Mesenchymal stem cell (in vitro differentiated cells and primary cell): ENCODE data around the gene TSC22D3.

Source experiments
- DNase-seq: peaks from one replicate; pipeline ENCODE4 v3.0.0-alpha.2; 2013
- H2AFZ ChIP-seq: one replicate; pipeline ENCODE4 v1.6.1; 2013; ENCODE audit warnings: low read depth, mild to moderate bottlenecking, control low read depth, inconsistent platforms, low read length, moderate library complexity
- H2AK5ac ChIP-seq: 2 replicates; pipeline ENCODE4 v1.6.1; 2013; ENCODE audit warnings: low read length, moderate library complexity, mild to moderate bottlenecking, inconsistent platforms; ENCODE audit not compliant: severe bottlenecking
- H2BK120ac ChIP-seq: one replicate; pipeline ENCODE4 v1.6.1; 2013; ENCODE audit warnings: low read depth, mild to moderate bottlenecking, inconsistent platforms, low read length, moderate library complexity
- H2BK12ac ChIP-seq, 2 experiments: one replicate each; pipeline ENCODE4 v1.6.1; 2013; ENCODE audit warnings: inconsistent platforms in 2 of 2, low read length in 2 of 2, mild to moderate bottlenecking in 2 of 2, moderate library complexity in 2 of 2, control low read depth in 1 of 2
- H2BK15ac ChIP-seq: one replicate; pipeline ENCODE4 v1.6.1; 2013; ENCODE audit warnings: mild to moderate bottlenecking, low read depth, inconsistent platforms; ENCODE audit not compliant: poor library complexity, severe bottlenecking
- H2BK5ac ChIP-seq: 2 replicates; pipeline ENCODE4 v1.6.1; 2013; ENCODE audit warnings: low read depth, mild to moderate bottlenecking, low read length, control low read depth, inconsistent platforms; ENCODE audit not compliant: poor library complexity, severe bottlenecking
- H3K14ac ChIP-seq, 2 experiments: one replicate each; pipeline ENCODE4 v1.6.1; 2013; ENCODE audit warnings: inconsistent platforms in 2 of 2, low read length in 2 of 2, control low read depth in 1 of 2, mild to moderate bottlenecking in 1 of 2, moderate library complexity in 1 of 2
- H3K18ac ChIP-seq, 2 experiments: one replicate each; pipeline ENCODE4 v1.6.1; 2013; ENCODE audit warnings: inconsistent platforms in 2 of 2, low read length in 2 of 2, control low read depth in 1 of 2, low read depth in 1 of 2, mild to moderate bottlenecking in 1 of 2
- H3K23ac ChIP-seq, 2 experiments: one replicate each; pipeline ENCODE4 v1.6.1; 2013; ENCODE audit warnings: inconsistent platforms in 2 of 2, low read length in 2 of 2, mild to moderate bottlenecking in 2 of 2, moderate library complexity in 2 of 2, control low read depth in 1 of 2
- H3K27ac ChIP-seq: 2 replicates; pipeline ENCODE4 v1.5.1; 2013; ENCODE audit warnings: mild to moderate bottlenecking, moderate library complexity, low read length, control low read depth, inconsistent platforms; ENCODE audit not compliant: poor library complexity, severe bottlenecking
- H3K27me3 ChIP-seq, 2 experiments: 2 replicates each; pipeline versions ENCODE4 v1.6.1 to v1.7.0; 2013; ENCODE audit warnings: low read length in 2 of 2, mild to moderate bottlenecking in 2 of 2, moderate library complexity in 2 of 2, control low read depth in 1 of 2, inconsistent platforms in 1 of 2; ENCODE audit not compliant: control insufficient read depth in 1 of 2, insufficient read depth in 1 of 2
- H3K36me3 ChIP-seq, 2 experiments: 2 replicates each; pipeline versions ENCODE4 v1.6.1 to v1.7.0; 2013; ENCODE audit warnings: low read length in 2 of 2, control low read depth in 1 of 2, inconsistent platforms in 1 of 2, low read depth in 1 of 2, mild to moderate bottlenecking in 1 of 2; ENCODE audit not compliant: insufficient read depth in 2 of 2, control insufficient read depth in 1 of 2
- H3K4ac ChIP-seq, 2 experiments: one replicate each; pipeline ENCODE4 v1.6.1; 2013; ENCODE audit warnings: inconsistent platforms in 2 of 2, low read length in 2 of 2, mild to moderate bottlenecking in 2 of 2, moderate library complexity in 2 of 2, control low read depth in 1 of 2, low read depth in 1 of 2
- H3K4me1 ChIP-seq: 2 replicates; pipeline ENCODE4 v1.6.1; 2013; ENCODE audit warnings: low read depth, low read length, control low read depth; ENCODE audit not compliant: control insufficient read depth, insufficient read depth
- H3K4me2 ChIP-seq: 2 replicates; pipeline ENCODE4 v1.6.1; 2013; ENCODE audit warnings: low read length, mild to moderate bottlenecking, inconsistent platforms; ENCODE audit not compliant: poor library complexity, severe bottlenecking
- H3K4me3 ChIP-seq, 2 experiments: 2 replicates each; pipeline versions ENCODE4 v1.5.1 to v1.7.0; 2013; ENCODE audit warnings: low read length in 2 of 2, mild to moderate bottlenecking in 2 of 2, control low read depth in 1 of 2, low read depth in 1 of 2; ENCODE audit not compliant: insufficient read depth in 1 of 2
- H3K79me1 ChIP-seq: replicated peaks from 2 replicates; pipeline ENCODE4 v1.6.1; 2013; ENCODE audit warnings: mild to moderate bottlenecking, control low read depth, low read length, inconsistent platforms; ENCODE audit not compliant: poor library complexity, severe bottlenecking
- H3K9ac ChIP-seq: 2 replicates; pipeline ENCODE4 v1.7.0; 2013; ENCODE audit warnings: mild to moderate bottlenecking, low read length, moderate library complexity
- H3K9me3 ChIP-seq: 2 replicates; pipeline ENCODE4 v1.7.0; 2013; ENCODE audit warnings: mild to moderate bottlenecking, low read length; ENCODE audit not compliant: control insufficient read depth
- H4K8ac ChIP-seq: one replicate; pipeline ENCODE4 v1.6.1; 2013; ENCODE audit warnings: inconsistent platforms, mild to moderate bottlenecking, low read length, moderate library complexity
- H4K91ac ChIP-seq: one replicate; pipeline ENCODE4 v1.6.1; 2013; ENCODE audit warnings: mild to moderate bottlenecking, low read length, inconsistent platforms
- WGBS: methylation state at CpG from one replicate; pipeline ENCODE4 v1.1.7; 2013; ENCODE audit warnings: mixed read lengths; 5-methylcytosine and 5-hydroxymethylcytosine counted together

The TSC22D3 gene

GRCh38 chrX:107677909-107678308 lies 97.7 kb downstream of the TSC22D3 start:
- Histone ChIP-seq H2BK12ac (peak overlapping the region; percentile 59 to 97), H3K18ac (peak overlapping the region; percentile 3 to 64), H3K27ac (peak overlapping the region; percentile 88), H3K14ac (no peak overlapping the region), H2AK5ac (no peak overlapping the region), H2AFZ (no peak overlapping the region), H3K36me3 (no peaks in the 10 kb centered on the region), H3K9ac (no peak overlapping the region), H4K91ac (peak overlapping the region; percentile 56), H3K27me3 (peaks cover 0 to 35% of the 10 kb centered on the region in 2 experiments), H3K9me3 (no peaks in the 10 kb centered on the region), H3K79me1 (no peaks in the 10 kb centered on the region), H3K4me2 (no peak overlapping the region), H2BK5ac (no peak overlapping the region), H3K4ac (peak overlapping the region in 1 of 2 experiments; percentile 24), H3K4me1 (peaks cover 25% of the 10 kb centered on the region), H4K8ac (no peak overlapping the region), H2BK120ac (peak overlapping the region; percentile 49), H3K23ac (no peak overlapping the region), H2BK15ac (peak overlapping the region; percentile 52), H3K4me3 (no peak overlapping the region)
- 83% methylated on average over 1 of the region's 4 CpGs for WGBS
- DNase-seq: peak; percentile 28

DNA sequence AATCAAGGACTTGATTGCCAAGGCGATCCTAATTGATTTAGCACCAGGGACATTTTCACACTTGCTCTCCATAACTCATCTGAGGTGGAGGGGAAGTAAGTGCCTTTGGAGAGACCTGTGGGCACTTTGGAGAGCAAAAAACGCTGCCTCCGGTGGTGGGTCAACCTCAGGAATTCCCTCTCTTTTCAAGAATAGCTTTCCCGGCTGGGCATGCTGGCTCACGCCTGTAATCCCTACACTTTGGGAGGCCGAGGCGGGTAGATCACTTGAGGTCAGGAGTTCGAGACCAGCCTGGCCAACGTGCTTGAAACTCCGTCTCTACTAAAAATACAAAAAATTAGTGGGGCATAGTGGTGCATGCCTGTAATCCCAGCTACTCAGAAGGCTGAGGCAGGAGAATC lies 98.1 kb downstream of the TSC22D3 start:
- Histone ChIP-seq H3K27ac (peak overlapping the region; percentile 88), H3K9ac (peak overlapping the region; percentile 88), H4K8ac (no peak overlapping the region), H3K27me3 (peaks cover 0 to 31% of the 10 kb centered on the region in 2 experiments), H4K91ac (no peak overlapping the region), H2BK120ac (peak overlapping the region; percentile 49), H3K4me3 (no peak overlapping the region), H2AFZ (no peak overlapping the region), H3K18ac (peak overlapping the region; percentile 14 to 48), H3K9me3 (no peaks in the 10 kb centered on the region), H3K36me3 (no peaks in the 10 kb centered on the region), H2AK5ac (no peak overlapping the region), H2BK12ac (no peak overlapping the region), H3K79me1 (no peaks in the 10 kb centered on the region), H3K23ac (no peak overlapping the region), H2BK5ac (peak overlapping the region; percentile 5), H3K14ac (no peak overlapping the region), H3K4me1 (peaks cover 25% of the 10 kb centered on the region), H3K4ac (peak overlapping the region in 1 of 2 experiments; percentile 49), H3K4me2 (peak overlapping the region; percentile 47), H2BK15ac (no peak overlapping the region)
- WGBS: no CpG with 5 or more reads among the region's 10 CpGs
- DNase-seq: peak; percentile 83

DNA sequence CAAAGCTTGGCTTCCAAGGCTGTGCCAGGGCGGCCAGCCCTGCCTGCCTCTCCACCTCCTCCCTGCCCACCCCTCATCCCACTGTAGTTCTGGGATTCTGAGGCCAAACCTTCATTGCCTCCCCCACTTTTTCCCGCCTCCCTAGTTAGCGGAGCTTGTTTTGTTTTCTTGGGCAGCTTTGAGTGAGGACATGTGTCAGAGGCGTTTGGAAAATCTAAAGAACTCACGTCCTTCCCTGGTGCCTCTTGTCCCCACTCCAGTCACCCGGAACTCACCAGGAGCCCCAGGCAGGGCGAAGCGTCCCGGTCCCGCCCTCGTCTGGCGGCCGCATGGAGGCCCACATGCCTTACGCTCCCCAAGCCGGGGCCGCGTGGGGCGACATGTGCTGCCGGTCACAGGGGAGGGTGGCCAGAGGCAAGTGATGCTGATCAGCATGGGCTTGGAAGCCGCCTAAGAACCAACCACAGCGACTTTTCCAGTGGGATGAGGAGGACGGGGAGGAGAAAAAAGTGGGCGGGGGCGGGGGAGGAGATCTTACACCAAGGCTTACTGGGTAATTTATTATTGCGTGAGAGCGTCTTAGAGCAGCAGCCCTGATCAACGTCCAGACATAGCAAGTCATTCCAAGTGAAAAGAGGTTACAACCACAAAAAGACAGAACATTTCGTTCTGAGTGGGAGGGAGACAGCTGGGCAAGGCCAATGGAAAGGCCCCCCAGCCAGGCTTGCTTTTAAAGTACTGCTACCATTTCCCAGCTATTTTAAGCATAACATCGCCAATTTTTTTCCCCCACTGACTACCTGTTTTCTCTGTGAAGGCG lies 98.8 kb downstream of the TSC22D3 start:
- H2AFZ ChIP-seq: no peak overlapping the region
- no peak overlapping the region for H2AK5ac ChIP-seq
- H3K9me3 ChIP-seq: no peaks in the 10 kb centered on the region
- no peak overlapping the region for H3K23ac ChIP-seq
- DNase-seq: peak; percentile 99
- peak overlapping the region; percentile 52 to 81 for H3K4me3 ChIP-seq
- H3K4ac ChIP-seq: peak overlapping the region in 1 of 2 experiments; percentile 94
- peak overlapping the region; percentile 74 for H3K4me2 ChIP-seq
- peak overlapping the region; percentile 83 for H4K91ac ChIP-seq
- 3% methylated on average over 16 of the region's 30 CpGs for WGBS
- no peak overlapping the region for H2BK120ac ChIP-seq
- H3K27me3 ChIP-seq: peaks cover 0 to 25% of the 10 kb centered on the region in 2 experiments
- H3K14ac ChIP-seq: peak overlapping the region in 1 of 2 experiments; percentile 89
- H4K8ac ChIP-seq: no peak overlapping the region
- no peaks in the 10 kb centered on the region for H3K36me3 ChIP-seq
- peak overlapping the region; percentile 66 for H2BK5ac ChIP-seq
- peaks cover 25% of the 10 kb centered on the region for H3K4me1 ChIP-seq
- peak overlapping the region in 1 of 2 experiments; percentile 54 for H2BK12ac ChIP-seq
- no peaks in the 10 kb centered on the region for H3K79me1 ChIP-seq
- peak overlapping the region; percentile 88 for H3K27ac ChIP-seq
- peak overlapping the region; percentile 45 to 93 for H3K18ac ChIP-seq
- peak overlapping the region; percentile 88 for H3K9ac ChIP-seq
- H2BK15ac ChIP-seq: peak overlapping the region; percentile 48

DNA sequence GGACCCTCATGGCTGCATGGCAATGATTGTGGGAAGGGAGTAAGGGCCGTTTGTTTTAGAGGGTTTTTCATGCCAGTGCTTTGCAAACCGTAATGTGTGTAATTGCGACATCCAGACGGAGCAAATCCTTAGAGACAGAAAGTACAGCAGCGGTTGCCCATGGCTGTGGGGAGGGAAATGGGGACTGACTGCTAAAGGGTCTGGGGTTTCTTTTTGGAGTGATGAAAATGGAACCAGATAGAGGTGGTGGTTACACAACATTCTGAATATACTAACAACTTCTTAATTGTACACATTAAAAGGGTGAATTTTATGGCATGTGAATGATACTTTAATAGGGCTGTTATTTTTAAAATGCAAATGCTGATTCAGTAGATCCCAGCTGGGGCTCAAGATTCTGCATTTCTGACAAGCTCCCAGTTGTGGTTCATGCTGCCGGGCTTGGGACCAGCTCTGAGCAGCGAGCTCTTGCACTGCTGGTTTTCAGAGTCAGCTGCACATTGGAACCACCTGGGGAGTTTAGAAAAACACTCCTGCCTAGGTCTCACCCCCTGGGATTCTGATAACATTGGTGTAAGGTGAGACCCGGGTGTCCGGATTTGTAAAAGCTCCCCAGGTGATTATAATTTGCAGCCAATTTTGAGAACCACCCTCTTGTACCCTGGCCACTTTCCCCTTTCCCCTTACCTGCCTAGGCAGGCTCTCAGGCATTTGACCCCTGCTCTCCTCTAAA lies 99.6 kb downstream of the TSC22D3 start:
- Histone ChIP-seq H3K4me3 (peak overlapping the region; percentile 52 to 81), H3K4me2 (peak overlapping the region; percentile 74), H2AK5ac (no peak overlapping the region), H3K9ac (peak overlapping the region; percentile 88), H3K79me1 (no peaks in the 10 kb centered on the region), H3K27ac (peak overlapping the region; percentile 46), H2BK15ac (peak overlapping the region; percentile 48), H3K14ac (peak overlapping the region in 1 of 2 experiments; percentile 89), H4K91ac (peak overlapping the region; percentile 83), H2BK12ac (peak overlapping the region in 1 of 2 experiments; percentile 54), H3K18ac (peak overlapping the region; percentile 45 to 93), H3K4ac (peak overlapping the region in 1 of 2 experiments; percentile 94), H3K9me3 (no peaks in the 10 kb centered on the region), H2BK120ac (peak overlapping the region; percentile 34), H4K8ac (no peak overlapping the region), H3K27me3 (peaks cover 0 to 22% of the 10 kb centered on the region in 2 experiments), H2BK5ac (no peak overlapping the region), H2AFZ (no peak overlapping the region), H3K4me1 (peaks cover 25% of the 10 kb centered on the region), H3K23ac (no peak overlapping the region), H3K36me3 (no peaks in the 10 kb centered on the region)
- DNase-seq: peak; percentile 89
- WGBS: 4% methylated on average over 5 of the region's 9 CpGs
